ENCODE results near the gene RREB1.
A peak's percentile ranks its signal among the peaks of the same experiment; 100 is the strongest.

The RREB1 gene

GRCh38 chr6:7108196-7108963 lies 619 bp downstream of the RREB1 start:
- DNase-seq (ENCODE audit: low read depth), result no peak
- peak overlapping the region; percentile 92 for H3K4me3 ChIP-seq (ENCODE audit: low read depth, low read length)
- no peak for TF ChIP-seq CTCF (IDR thresholded peaks at IDR 0.05; ENCODE audit: control insufficient read depth, extremely low read depth, insufficient read depth)

GRCh38 chr6:7108964-7109836 lies 1.4 kb downstream of the RREB1 start:
- H3K4me3 ChIP-seq (ENCODE audit: low read depth, low read length), result peak overlapping the region; percentile 92
- TF ChIP-seq CTCF (IDR thresholded peaks at IDR 0.05; ENCODE audit: control insufficient read depth, extremely low read depth, insufficient read depth), result no peak
- DNase-seq (ENCODE audit: low read depth), result peak; percentile 42

- DNase-seq (ENCODE audit: low read depth), result no peak
- no peak for TF ChIP-seq CTCF (IDR thresholded peaks at IDR 0.05; ENCODE audit: control insufficient read depth, extremely low read depth, insufficient read depth)
- peak overlapping the region; percentile 92 for H3K4me3 ChIP-seq (ENCODE audit: low read depth, low read length)
Measured at GRCh38 chr6:7110092-7110792, 2.5 kb downstream of the RREB1 start.

- no peak for TF ChIP-seq CTCF (IDR thresholded peaks at IDR 0.05; ENCODE audit: control insufficient read depth, extremely low read depth, insufficient read depth)
- no peak for DNase-seq (ENCODE audit: low read depth)
- no peak overlapping the region for H3K4me3 ChIP-seq (ENCODE audit: low read depth, low read length)
Measured at GRCh38 chr6:7111095-7111690, 3.4 kb downstream of the RREB1 start.

GRCh38 chr6:7112171-7112570 lies 4.4 kb downstream of the RREB1 start:
- TF ChIP-seq CTCF (IDR thresholded peaks at IDR 0.05; ENCODE audit: control insufficient read depth, extremely low read depth, insufficient read depth), result no peak
- H3K4me3 ChIP-seq (ENCODE audit: low read depth, low read length), result no peak overlapping the region
- DNase-seq (ENCODE audit: low read depth), result no peak

- no peak for DNase-seq (ENCODE audit: low read depth)
- no peak overlapping the region for H3K4me3 ChIP-seq (ENCODE audit: low read depth, low read length)
- no peak for TF ChIP-seq CTCF (IDR thresholded peaks at IDR 0.05; ENCODE audit: control insufficient read depth, extremely low read depth, insufficient read depth)
Measured at GRCh38 chr6:7112741-7113313, 5.1 kb downstream of the RREB1 start.
